ENCODE results near the gene PLGRKT. TPM values are rescaled to one million over a fixed set of nuclear protein-coding genes. Genes with fewer than 3 reads are reported as not detected.

Gene PLGRKT
- total RNA-seq, 1 experiment from 2014 or later = 15.1 TPM

DNA sequence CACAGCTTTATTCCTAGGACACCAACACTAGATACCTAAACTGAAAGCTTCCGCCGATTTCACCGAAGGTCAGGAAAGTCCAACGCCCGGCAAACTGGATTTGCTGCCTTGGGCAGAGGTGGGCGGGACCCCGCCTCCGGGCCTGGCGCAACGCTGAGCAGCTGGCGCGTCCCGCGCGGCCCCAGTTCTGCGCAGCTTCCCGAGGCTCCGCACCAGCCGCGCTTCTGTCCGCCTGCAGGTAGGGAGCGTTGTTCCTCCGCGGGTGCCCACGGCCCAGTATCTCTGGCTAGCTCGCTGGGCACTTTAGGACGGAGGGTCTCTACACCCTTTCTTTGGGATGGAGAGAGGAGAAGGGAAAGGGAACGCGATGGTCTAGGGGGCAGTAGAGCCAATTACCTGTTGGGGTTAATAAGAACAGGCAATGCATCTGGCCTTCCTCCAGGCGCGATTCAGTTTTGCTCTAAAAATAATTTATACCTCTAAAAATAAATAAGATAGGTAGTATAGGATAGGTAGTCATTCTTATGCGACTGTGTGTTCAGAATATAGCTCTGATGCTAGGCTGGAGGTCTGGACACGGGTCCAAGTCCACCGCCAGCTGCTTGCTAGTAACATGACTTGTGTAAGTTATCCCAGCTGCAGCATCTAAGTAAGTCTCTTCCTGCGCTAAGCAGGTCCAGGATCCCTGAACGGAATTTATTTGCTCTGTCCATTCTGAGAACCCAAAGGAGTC lies 12.8 kb upstream of the PLGRKT start, which contains the start of gene CD274:
Gene CD274, plus strand, starts transcription at position 184 of the 733 bp plus-strand sequence. CDS start 5,572 bp downstream, outside the sequence.
- TF ChIP-seq, protein P1, sequence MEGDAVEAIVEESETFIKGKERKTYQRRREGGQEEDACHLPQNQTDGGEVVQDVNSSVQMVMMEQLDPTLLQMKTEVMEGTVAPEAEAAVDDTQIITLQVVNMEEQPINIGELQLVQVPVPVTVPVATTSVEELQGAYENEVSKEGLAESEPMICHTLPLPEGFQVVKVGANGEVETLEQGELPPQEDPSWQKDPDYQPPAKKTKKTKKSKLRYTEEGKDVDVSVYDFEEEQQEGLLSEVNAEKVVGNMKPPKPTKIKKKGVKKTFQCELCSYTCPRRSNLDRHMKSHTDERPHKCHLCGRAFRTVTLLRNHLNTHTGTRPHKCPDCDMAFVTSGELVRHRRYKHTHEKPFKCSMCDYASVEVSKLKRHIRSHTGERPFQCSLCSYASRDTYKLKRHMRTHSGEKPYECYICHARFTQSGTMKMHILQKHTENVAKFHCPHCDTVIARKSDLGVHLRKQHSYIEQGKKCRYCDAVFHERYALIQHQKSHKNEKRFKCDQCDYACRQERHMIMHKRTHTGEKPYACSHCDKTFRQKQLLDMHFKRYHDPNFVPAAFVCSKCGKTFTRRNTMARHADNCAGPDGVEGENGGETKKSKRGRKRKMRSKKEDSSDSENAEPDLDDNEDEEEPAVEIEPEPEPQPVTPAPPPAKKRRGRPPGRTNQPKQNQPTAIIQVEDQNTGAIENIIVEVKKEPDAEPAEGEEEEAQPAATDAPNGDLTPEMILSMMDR (IDR thresholded peaks at IDR 0.05; ENCODE audit: unreplicated experiment) = no peak
- intact Hi-C loops (cut with micrococcal nuclease; ENCODE audit: unreplicated experiment) = loop anchor here (1.0 to 5.0 kb wide), 3 partner anchors 8 to 267 kb away; no protein-coding TSS in a partner anchor
- peaks cover 41% of the 10 kb centered on the region for H3K4me1 Mint-ChIP-seq (ENCODE audit: low read depth, unreplicated experiment)
- CTCF ChIA-PET = interaction anchor here (0.6 to 1.3 kb wide), 6 partner anchors 9 to 1174 kb away, joined by 3 to 7 read pairs (median 4); no protein-coding TSS in a partner anchor
- peak within 1 kb of the TSS; percentile 76 for H3K27ac Mint-ChIP-seq (ENCODE audit: unreplicated experiment)
- H3K4me3 Mint-ChIP-seq (ENCODE audit: low read depth, unreplicated experiment) = peak within 1 kb of the TSS; percentile 79
- no peaks in the 10 kb centered on the region for H3K27me3 Mint-ChIP-seq (ENCODE audit: unreplicated experiment)
- DNase-seq = peak; percentile 90
- no peaks in the 10 kb centered on the region for H3K9me3 Mint-ChIP-seq (ENCODE audit: low read depth, unreplicated experiment)
- BruUV-seq (replicated peaks) = TSS peak; percentile 49
- peaks cover 7% of the 10 kb centered on the region for H3K36me3 Mint-ChIP-seq (ENCODE audit: insufficient read depth, unreplicated experiment)

DNA sequence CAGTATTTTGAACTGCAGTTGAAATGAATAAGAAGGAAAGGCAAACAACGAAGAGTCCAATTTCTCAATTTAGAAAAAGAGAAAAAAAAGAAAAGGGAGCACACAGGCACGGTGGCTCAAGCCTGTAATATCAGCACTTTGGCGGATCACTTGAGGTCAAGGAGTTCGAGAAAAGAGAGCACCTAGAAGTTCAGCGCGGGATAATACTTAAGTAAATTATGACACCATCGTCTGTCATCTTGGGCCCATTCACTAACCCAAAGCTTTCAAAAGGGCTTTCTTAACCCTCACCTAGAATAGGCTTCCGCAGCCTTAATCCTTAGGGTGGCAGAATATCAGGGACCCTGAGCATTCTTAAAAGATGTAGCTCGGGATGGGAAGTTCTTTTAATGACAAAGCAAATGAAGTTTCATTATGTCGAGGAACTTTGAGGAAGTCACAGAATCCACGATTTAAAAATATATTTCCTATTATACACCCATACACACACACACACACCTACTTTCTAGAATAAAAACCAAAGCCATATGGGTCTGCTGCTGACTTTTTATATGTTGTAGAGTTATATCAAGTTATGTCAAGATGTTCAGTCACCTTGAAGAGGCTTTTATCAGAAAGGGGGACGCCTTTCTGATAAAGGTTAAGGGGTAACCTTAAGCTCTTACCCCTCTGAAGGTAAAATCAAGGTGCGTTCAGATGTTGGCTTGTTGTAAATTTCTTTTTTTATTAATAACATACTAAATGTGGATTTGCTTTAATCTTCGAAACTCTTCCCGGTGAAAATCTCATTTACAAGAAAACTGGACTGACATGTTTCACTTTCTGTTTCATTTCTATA lies 12.0 kb upstream of the PLGRKT start:
- Mint-ChIP-seq H3K27me3 (ENCODE audit: unreplicated experiment) (no peaks in the 10 kb centered on the region), H3K27ac (ENCODE audit: unreplicated experiment) (peak overlapping the region; percentile 76), H3K36me3 (ENCODE audit: insufficient read depth, unreplicated experiment) (peaks cover 7% of the 10 kb centered on the region), H3K9me3 (ENCODE audit: low read depth, unreplicated experiment) (no peaks in the 10 kb centered on the region), H3K4me3 (ENCODE audit: low read depth, unreplicated experiment) (peak overlapping the region; percentile 79), H3K4me1 (ENCODE audit: low read depth, unreplicated experiment) (peaks cover 33% of the 10 kb centered on the region)
- intact Hi-C loops (cut with micrococcal nuclease; ENCODE audit: unreplicated experiment) = loop anchor here (1.0 to 10.0 kb wide), 4 partner anchors 7 to 695 kb away; no protein-coding TSS in a partner anchor
- TF ChIP-seq, protein P1 (IDR thresholded peaks at IDR 0.05; ENCODE audit: unreplicated experiment) = no peak
- CTCF ChIA-PET = interaction anchor here (0.7 to 1.3 kb wide), 5 partner anchors 10 to 1173 kb away, joined by 3 to 5 read pairs (median 3); no protein-coding TSS in a partner anchor
- BruUV-seq (replicated peaks) = no TSS peak
- DNase-seq = no peak

DNA sequence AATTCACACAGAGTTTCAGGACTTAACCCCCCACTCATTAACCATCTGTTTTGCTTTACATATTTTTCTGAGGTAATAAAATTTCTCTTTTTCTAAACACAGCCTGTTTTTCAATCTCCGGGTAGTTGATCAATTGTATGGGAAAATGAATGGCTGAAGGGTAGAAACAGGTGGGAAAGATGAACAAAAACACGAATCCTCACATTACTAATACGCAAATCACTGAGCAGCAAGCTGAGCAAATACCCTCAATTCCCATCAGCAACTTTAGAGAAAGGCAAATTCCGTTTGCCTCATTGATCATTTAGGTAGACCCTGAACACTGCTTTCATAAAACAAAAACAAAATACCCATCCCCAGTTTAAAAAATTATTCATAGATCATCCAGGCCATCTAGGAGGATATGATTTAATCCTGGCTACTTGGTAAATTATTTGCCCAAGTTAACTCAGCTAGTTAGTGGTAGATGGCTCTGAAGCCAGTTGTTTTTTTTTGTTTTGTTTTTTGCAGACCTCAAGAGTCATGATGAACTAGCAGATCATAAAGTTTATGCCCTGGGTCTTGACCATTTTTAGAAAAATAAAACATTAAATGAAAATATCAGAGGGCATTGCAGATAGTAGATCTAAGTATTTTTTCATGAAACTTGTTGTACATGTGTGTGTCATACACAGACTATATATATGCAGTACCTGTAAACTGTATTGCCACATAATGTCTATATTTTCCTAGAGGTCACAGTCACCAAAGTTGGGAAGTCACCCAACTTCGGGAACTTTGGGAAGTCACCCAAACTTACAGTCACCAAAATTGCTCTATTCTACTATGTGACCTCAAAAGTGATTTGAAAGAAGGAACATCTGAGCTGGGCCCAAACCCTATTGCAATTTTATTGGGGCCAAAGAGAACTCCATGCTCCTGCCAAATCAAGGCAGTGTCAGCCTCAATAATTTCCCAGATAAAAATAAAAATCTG lies 11.0 kb upstream of the PLGRKT start:
- TF ChIP-seq, protein P1 (IDR thresholded peaks at IDR 0.05; ENCODE audit: unreplicated experiment) = no peak
- H3K4me1 Mint-ChIP-seq (ENCODE audit: low read depth, unreplicated experiment) = peaks cover 33% of the 10 kb centered on the region
- H3K36me3 Mint-ChIP-seq (ENCODE audit: insufficient read depth, unreplicated experiment) = peaks cover 7% of the 10 kb centered on the region
- H3K27ac Mint-ChIP-seq (ENCODE audit: unreplicated experiment) = peak overlapping the region; percentile 30
- peak overlapping the region; percentile 79 for H3K4me3 Mint-ChIP-seq (ENCODE audit: low read depth, unreplicated experiment)
- H3K27me3 Mint-ChIP-seq (ENCODE audit: unreplicated experiment) = no peaks in the 10 kb centered on the region
- no peaks in the 10 kb centered on the region for H3K9me3 Mint-ChIP-seq (ENCODE audit: low read depth, unreplicated experiment)
- no peak for DNase-seq
- no TSS peak for BruUV-seq (replicated peaks)
- CTCF ChIA-PET = interaction anchor here (1.3 kb wide), 1 partner anchor 152 kb away, joined by 5 read pairs; no protein-coding TSS in a partner anchor
- intact Hi-C loops (cut with micrococcal nuclease; ENCODE audit: unreplicated experiment) = loop anchor here (10.0 kb wide), 1 partner anchor 694 kb away; no protein-coding TSS in a partner anchor
